Activated CD4-positive, alpha-beta T cell treated with anti-CD3 and anti-CD28 coated beads, Interleukin-2, Interleukin-4, amounts not matched to agents 100 ng/mL and 50 ng/mL, durations not matched to agents 16 hours and 8 hours (primary cell): ENCODE measurements around the gene TAF6.
A peak's percentile ranks its signal among the peaks of the same experiment; 100 is the strongest.

Source experiments
- DNase-seq: peaks from one replicate; pipeline ENCODE4 v3.0.0-alpha.2; 2020; ENCODE audit warnings: low spot score

The TAF6 gene

GRCh38 chr7:100093054-100093453 lies 26.1 kb downstream of the TAF6 start:
- no peak for DNase-seq

GRCh38 chr7:100091411-100092181 lies 27.6 kb downstream of the TAF6 start:
- no peak for DNase-seq

GRCh38 chr7:100090527-100091410 lies 28.4 kb downstream of the TAF6 start:
- no peak for DNase-seq

- DNase-seq, result no peak
Measured at GRCh38 chr7:100089458-100090196, 29.5 kb downstream of the TAF6 start.

DNA sequence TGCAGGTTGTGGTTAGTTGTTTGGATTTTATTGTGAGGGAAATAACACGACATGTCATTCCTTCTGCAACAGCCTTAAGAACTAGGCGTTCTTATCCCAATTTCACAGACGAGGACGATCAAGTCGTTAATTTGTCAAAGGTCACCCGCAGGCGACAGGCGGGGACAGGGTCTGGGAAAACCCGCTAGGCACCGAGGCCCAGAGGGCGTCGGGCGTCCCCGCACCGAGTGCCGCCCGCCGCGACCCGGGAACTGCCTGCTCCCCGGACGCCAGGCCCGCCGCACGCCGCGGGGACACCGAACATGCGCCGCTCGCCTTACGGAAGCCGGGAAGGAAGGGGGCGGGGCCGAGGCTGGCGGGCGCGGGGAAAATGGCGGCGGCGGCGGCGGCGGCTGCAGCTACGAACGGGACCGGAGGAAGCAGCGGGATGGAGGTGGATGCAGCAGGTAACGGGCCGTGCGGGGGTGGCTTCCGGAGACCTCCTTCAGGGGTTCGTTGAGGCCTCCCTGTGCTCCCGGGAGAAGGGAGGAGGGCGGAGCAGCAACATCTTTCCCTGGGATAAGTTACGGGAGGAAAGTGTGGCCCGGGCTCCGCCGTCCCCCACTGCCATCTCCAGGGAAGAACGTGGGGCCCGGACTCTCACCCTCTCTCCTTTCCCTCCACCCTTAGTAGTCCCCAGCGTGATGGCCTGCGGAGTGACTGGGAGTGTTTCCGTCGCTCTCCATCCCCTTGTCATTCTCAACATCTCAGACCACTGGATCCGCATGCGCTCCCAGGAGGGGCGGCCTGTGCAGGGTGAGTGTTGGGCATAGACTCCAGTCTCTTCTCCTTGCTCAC lies 30.3 kb downstream of the TAF6 start, which contains the start of gene COPS6:
Gene COPS6 (plus strand): TSS at position 349 of the 837 bp plus-strand sequence. CDS start 22 bp downstream, at position 371.
- peak; percentile 82 for DNase-seq

GRCh38 chr7:100088095-100088620 lies 31.0 kb downstream of the TAF6 start:
- no peak for DNase-seq

DNA sequence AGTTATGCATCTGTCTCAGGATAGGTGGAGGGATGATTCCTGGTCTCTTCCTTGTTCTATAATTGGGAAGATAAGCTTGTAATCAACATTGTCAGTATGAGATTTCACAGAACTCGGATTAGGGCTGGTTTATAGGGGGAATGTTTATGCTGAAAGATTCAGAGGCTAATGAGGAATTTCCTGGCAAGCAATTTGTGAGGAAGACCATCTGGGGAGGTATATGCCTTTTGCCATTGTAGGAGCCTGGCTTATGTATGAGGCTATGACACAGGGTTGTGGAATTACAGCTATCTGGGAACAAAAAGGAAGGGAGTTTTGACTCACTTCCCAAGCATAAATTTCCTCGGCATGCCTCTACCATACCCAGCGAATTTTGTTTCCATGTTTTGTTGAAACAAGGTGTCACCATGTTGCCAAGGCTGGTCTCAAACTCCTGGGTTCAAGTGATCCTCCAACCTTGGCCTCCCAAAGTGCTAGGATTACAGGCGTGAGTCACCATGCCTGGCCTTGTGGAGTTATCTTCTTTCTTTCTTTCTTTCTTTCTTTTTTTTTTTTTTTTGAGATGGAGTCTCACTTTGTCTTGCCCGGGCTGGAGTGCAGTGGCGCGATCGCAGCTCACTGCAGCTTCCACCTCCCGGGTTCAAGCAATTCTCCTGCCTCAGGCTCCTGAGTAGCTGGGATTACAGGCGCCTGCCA lies 32.0 kb downstream of the TAF6 start:
- no peak for DNase-seq

DNA sequence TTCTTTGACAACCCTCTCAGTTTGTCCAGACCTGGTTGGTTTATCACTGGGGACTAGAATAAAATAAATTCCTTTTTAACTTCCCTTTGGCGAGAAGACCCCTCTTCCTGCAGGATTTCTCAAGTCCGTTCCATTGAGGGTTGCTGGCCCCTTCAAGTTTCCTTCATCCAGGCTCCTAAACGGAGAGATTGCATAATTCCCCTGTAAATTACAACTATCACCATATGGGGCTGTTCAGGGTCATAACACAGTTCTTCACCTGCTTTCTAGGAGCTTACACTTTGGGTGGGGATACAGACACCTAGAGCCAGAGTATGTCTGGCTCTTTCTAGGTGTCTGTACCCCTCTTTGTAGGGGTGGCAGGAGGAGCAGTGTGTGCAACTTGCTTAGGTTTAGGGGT lies 33.6 kb downstream of the TAF6 start:
- DNase-seq, result no peak

DNA sequence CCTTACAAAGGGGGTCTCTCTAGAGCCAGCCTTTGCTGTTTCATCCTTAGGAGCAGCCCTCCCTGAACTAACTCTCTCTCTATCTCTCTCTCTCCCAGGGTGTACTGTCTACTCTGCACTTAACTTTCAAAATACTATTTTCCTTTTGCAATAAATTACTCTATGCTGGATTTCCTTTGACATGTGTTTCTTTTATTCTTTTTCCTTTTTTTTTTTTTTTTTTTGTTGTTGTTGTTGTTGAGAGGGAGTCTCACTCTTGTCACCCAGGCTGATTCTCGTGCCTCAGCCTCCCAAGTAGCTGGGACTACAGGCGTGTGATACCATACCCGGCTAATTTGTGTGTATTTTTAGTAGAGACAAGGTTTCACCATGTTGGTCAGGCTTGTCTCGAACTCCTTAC lies 36.2 kb downstream of the TAF6 start:
- DNase-seq, result no peak

- DNase-seq, result peak; percentile 99
Measured at GRCh38 chr7:100081535-100082102, 37.5 kb downstream of the TAF6 start, which contains the start of gene ZNF3. ZNF3 (minus strand) TSS chr7:100081723; CDS start chr7:100077357, 4,366 bp downstream.

DNA sequence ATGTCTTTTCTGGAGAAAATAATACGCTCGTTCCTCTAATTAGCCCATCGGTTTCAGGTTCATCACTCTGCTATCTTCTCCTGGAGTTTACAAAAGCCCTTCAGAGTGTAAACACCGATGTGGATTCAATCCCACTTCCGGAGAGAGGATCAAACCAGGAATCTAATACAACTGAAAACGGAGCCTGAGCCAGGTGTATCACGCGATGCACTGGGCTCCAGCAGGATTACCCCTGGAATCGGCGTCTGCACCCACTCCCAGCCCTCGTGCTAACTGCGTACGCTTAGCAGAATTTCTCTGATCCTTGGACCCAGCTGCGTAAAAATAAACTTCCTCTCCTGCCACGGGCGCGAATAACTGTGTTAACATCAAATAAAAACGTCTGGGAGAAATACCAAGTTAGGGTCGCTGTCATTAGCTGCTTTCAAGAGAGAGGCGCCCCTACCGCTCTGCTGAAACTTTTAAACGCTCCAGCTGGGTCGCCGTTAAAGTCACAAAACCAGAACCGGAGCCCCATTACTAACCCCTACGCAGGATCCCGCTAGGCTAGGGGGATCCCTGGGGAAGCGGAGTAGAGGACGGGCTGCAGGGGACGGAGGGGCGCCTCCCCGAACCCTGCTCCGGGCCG lies 38.1 kb downstream of the TAF6 start:
- no peak for DNase-seq

DNA sequence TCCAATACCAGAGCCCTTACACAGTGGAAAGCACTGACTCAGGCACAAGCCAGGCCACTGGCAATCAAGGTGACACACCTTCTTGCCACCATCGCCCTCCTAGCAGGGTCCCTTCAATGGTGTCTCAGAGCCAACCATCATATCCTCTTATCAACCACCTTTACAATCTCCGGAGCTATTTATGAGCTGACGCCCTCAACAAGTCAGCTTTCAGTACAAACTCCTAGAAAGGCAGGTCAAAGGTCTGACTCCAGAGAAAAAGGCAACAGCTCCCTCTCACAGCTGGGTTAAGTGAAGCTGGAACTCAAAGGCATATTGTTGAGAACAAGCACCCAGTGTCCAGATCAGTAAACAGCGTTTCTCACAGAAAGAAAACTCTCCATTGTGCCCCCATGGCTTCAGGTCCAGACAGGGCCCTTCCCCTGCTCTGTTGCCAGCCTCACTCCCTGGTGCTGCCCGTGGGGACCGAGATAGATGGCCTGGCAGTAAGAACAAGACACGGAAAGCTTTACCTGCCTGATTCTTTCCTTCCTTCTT lies 40.1 kb downstream of the TAF6 start:
- no peak for DNase-seq

DNA sequence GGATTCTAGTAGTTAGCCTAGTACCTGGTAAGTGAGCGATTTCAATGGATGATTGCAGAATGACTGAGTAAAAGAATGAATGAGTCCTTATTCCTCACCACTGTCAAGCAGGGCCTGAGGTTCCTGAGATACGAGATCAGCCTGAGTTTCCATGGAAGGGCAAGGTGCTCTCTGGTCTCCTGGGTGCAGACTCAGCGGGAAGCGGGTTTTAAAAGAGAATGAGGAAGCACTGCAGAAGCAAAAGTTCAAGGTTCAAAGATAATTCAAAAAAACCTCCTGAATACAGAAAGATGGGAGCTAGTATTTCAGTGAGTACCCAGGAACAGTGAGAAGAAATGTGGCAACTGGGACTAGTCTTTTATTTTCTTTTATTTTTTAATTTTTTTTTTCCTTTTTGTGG lies 42.0 kb downstream of the TAF6 start:
- no peak for DNase-seq

- no peak for DNase-seq
Measured at GRCh38 chr7:100075418-100075817, 43.7 kb downstream of the TAF6 start.

- DNase-seq, result no peak
Measured at GRCh38 chr7:100074841-100075240, 44.3 kb downstream of the TAF6 start.

GRCh38 chr7:100072462-100072861 lies 46.7 kb downstream of the TAF6 start:
- DNase-seq, result no peak

GRCh38 chr7:100071018-100071723 lies 48.0 kb downstream of the TAF6 start:
- DNase-seq, result no peak

GRCh38 chr7:100069991-100070390 lies 49.2 kb downstream of the TAF6 start:
- DNase-seq, result no peak

- DNase-seq, result no peak
Measured at GRCh38 chr7:100066953-100067352, 52.2 kb downstream of the TAF6 start.
